Head of caudate nucleus (tissue), 42 donors: ENCODE results near the gene PES1.
"Not testable (repeated sequence)": the region's sequence is repeated elsewhere in the genome, so short reads cannot be mapped to it uniquely, and the experiment has no call there.

Experiments used
- DNase-seq, 42 donors: peaks; one replicate each; pipeline versions ENCODE4 v3.0.0 to v3.0.0-alpha.2; 2020 to 2021; ENCODE audit warnings: mixed read lengths in 7 of 42
- intact Hi-C: fragments of 100-400 bp; cut with DNase I; formaldehyde crosslinking; loops from one replicate; pipeline ENCODE4 v1.15.0; 2022

The PES1 gene

DNA sequence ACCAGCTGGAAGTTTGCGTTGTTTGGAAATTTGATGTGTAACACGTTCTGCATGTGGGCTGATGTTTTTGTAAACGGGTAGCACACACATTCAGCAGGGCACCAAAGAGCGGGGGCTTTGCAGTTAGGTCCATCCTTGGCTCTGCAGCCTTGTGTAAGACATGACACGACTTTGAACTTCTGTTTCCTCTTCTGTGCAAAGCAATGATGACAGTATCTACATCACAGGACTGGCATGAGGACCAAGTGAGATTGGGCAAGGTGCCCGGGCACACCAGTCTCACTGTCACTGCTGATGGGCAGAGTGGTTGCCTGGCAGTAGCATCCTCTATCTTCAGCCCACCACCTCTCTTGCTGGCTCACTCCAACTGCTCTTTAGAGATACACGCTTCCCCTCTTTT is 18.6 kb upstream of the PES1 start:
- peak in 8 of 42 donors; percentile 14 to 47 (median 28) for DNase-seq
- intact Hi-C loops: no loop called here

DNA sequence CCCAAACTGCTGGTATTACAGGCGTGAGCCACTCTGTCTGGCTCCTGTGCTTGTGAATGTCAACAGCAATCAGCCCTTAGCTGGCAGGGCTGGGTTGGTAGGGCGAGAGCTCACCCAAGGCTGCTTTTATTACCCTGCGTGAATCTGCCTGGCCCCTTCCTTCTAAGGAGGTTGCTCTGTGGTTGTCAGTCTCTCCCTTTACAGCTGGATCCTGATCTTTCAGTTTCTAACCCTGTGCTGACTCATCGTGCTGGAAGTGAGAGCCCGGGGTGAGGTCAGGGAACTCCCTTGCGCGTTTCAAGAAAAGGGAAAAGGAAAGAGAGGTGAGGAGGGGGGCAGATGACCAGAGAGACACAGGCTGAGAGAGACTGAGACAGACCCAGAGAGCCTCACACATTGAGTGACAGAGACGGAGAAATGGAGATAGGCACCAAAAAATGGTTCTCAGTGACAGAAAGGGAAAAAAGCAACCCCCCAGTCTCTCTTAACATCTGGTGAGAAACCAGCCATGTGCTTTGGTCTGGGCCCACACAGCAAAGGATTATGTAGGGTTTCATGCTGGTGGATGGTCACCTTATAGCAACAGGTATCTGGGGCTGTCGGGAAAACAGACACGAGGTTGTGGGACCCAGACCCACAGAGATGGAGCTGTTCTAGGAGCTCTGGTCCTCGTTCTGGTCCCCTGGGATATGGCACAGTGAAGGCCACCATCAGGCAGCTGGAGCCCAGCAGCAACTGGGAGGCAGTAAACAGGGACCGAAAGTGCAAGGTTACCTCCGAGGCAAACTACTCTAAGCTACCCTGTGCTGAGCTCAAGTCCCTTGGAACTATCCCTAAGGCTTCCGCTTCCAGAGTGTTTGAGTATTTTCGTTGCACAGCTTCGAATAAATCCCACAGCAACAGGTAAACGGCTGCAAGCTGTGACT is 17.8 kb upstream of the PES1 start:
- DNase-seq: peak in 20 of 42 donors; percentile 14 to 65 (median 27)
- intact Hi-C loops: no loop called here

GRCh38 chr22:30607939-30608338 is 16.2 kb upstream of the PES1 start:
- peak in 17 of 42 donors; percentile 14 to 48 (median 32) for DNase-seq
- intact Hi-C loops: no loop called here

GRCh38 chr22:30607300-30607930 is 15.7 kb upstream of the PES1 start:
- intact Hi-C loops: no loop called here
- no peak for DNase-seq

DNA sequence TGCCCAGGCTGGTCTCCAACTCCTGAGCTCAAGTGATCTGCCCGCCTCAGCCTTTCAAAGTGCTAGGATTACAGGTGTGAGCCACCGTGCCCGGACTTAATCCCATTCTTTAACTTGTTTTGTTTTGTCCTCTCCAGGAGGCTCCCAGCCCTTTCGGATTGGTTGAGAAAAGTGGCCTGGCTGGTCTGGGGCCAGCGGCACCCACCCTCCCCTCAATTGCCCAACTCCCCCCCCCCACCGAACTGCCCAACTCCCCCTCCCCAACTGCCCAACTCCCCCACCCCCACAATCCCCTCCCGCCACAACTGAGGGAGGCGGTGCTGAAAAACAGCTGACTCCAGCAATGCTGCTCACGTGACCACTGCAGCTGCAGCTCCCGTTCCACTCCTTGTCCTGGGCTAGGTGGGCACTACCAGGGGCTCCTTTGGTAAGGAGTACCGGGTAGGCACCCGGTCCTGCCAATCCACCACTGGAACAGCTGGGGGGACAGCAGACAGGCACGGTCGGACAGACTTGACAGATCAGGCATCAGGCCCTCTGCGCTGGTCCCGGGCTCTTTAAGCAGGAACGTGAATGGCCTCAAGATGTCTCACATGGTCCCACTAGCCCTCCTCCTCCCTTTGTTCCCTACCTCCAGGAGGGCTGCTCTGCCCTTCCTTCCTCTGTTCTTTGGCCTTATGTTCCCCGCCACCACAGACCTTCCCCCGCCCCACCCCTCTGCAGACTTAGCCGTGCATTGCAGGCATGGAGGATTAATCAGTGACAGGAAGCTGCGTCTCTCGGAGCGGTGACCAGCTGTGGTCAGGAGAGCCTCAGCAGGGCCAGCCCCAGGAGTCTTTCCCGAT is 15.0 kb upstream of the PES1 start, which contains the start of gene TCN2:
TSS of gene TCN2 (plus strand) at position 720 of the 845 bp plus-strand sequence. CDS start 158 bp downstream, outside the sequence.
- intact Hi-C loops: no loop called here
- DNase-seq: peak; percentile 68 to 94 (median 84)

GRCh38 chr22:30605449-30606110 is 13.9 kb upstream of the PES1 start:
- intact Hi-C loops: no loop called here
- DNase-seq: peak in 36 of 42 donors; percentile 8 to 81 (median 47)

- intact Hi-C loops: no loop called here
Observed at GRCh38 chr22:30604723-30605122, 13.0 kb upstream of the PES1 start.

DNA sequence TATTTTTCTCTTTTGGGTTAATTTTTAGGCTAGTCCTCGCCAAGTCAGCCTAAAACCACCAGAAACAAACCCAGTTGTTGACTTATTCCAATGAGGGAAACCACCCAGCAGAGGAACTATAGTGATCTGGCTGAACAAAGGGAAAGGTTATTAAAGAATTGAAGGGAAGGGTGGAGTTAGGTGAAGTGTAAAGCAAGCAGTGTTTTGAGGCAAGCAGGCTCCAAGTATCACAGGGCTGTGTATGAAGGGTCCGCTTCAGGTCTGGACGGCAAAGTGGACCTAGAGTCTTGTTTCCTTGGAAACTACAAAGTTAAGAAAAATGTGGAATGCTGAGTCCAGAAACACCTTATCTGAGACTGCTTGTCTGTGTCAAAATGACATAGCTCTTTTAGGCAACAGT is 12.1 kb upstream of the PES1 start:
- intact Hi-C loops: no loop called here
- no peak for DNase-seq

More at GRCh38 chr22:30604723-30605122, 13.0 kb upstream of the PES1 start:
- DNase-seq: no peak

- intact Hi-C loops: no loop called here
Observed at GRCh38 chr22:30602049-30602448, 10.3 kb upstream of the PES1 start.

GRCh38 chr22:30601464-30601863 is 9.8 kb upstream of the PES1 start:
- DNase-seq: no peak
- intact Hi-C loops: no loop called here

More at GRCh38 chr22:30602049-30602448, 10.3 kb upstream of the PES1 start:
- DNase-seq: peak in 14 of 42 donors; percentile 12 to 59 (median 31)

DNA sequence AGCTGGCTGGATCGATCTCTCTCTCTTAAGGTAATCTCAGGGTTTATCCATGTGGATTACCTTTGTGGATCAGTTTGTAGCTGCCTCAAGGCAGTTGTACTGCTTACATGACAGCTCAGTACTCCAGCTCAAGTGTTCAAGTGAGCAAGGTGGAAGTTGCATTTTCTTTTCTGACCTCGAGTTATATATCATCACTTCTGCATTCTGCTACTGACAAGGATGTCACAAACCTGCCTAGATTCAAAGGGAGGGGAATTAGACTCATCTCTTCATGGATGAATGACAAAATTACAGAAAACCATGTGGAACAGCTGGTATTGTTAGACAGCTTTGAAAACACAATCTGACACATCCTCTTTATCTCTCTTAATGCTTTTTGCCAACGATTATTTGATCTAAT is 9.2 kb upstream of the PES1 start:
- DNase-seq: no peak
- intact Hi-C loops: no loop called here

- DNase-seq: no peak
- intact Hi-C loops: no loop called here
Observed at GRCh38 chr22:30598986-30599385, 7.3 kb upstream of the PES1 start.

- intact Hi-C loops: no loop called here
- DNase-seq: no peak
Observed at GRCh38 chr22:30596886-30597285, 5.2 kb upstream of the PES1 start.

DNA sequence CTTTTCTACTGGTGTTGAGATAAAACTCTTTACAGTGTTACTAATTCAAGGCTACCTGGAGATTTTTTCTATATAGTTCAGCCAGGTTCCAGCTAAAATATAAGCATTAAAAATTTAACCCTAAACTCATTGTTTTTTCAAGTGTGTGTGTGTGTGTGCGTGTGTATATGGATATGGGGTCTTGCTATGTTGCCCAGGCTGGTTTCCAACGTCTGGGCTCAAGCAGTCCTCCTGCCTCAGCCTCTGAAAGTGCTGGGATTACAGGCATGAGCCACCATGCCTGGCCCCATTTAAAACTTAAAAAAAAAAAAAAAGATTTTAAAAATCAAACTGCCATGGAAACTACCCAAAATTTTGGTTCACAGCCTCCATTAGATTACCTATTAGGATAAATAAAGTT is 4.5 kb upstream of the PES1 start:
- intact Hi-C loops: no loop called here
- DNase-seq: no peak

GRCh38 chr22:30592360-30592713 is 627 bp upstream of the PES1 start:
- intact Hi-C loops: not testable (repeated sequence)
- DNase-seq: peak in 1 of 42 donors; percentile 49

DNA sequence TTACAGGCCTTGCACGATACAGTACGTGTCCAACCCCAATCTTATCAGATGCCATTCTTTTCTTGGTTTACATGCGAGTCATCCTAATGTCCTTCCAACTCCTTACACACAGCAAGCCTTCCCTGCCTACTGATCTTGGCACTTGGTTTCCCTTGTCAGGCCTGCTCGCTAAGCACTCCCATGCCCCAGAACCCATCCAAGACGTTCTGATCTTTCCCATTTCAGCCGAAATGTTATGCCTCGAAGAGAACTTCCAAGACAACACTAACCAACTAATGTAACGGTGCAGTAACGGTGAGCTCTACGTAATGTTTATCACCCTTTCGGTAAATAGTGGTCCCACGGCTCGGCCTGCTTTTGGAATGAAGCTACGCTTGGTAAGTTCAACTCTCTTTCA is 521 bp downstream of the PES1 start:
- intact Hi-C loops: no loop called here

GRCh38 chr22:30586414-30586813 is 5.3 kb downstream of the PES1 start:
- DNase-seq: no peak
- intact Hi-C loops: loop anchor here (10.0 kb wide), 1 partner anchor 162 kb away; the partner anchor contains the start of gene MTFP1

More for the DNA sequence above, 521 bp downstream of the PES1 start:
- no peak for DNase-seq

DNA sequence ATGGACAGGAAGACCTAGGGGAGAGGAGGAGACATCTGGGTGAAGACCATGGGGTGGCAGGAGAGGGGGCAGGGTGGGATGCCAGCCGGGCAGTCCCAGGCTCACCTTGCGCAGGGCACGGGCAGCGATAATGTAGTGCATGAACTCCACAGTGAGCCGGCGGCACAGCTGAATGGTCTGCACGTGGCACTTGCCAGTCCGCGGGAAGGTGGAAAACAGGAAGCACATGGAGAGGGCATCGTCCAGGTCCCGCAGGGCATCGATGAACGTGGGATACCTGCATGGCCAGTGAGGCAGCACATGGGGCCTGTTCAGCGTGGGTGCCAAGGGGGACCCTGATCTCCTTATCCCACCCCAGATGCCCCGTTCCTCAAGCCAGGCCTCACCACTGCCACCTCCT is 7.3 kb downstream of the PES1 start:
- no peak for DNase-seq
- intact Hi-C loops: loop anchor here (10.0 kb wide), 1 partner anchor 160 kb away; the partner anchor contains the start of gene MTFP1
